HL-60 (cell line): ENCODE results near the gene BAZ1A.

Source experiments
- GABPA ChIP-seq: IDR thresholded peaks from 2 replicates; pipeline ENCODE4 v1.6.1; 2012; ENCODE audit warnings: low read depth
- POLR2AphosphoS5 ChIP-seq: IDR thresholded peaks from 2 replicates; pipeline ENCODE4 v1.6.1; 2012; ENCODE audit warnings: low read depth
- SPI1 ChIP-seq: IDR thresholded peaks from 2 replicates; pipeline ENCODE4 v1.6.1; 2012; ENCODE audit warnings: low read depth, mild to moderate bottlenecking, borderline replicate concordance
- TF ChIP-seq, protein P1 (sequence below): IDR thresholded peaks from 2 replicates; pipeline ENCODE4 v1.6.1; 2012; ENCODE audit warnings: low read depth; ENCODE audit not compliant: insufficient replicate concordance
- TF ChIP-seq, protein P2 (sequence below): IDR thresholded peaks from one replicate; pipeline ENCODE4 v1.5.1; 2011; ENCODE audit warnings: low read length, control low read depth, inconsistent platforms; ENCODE audit not compliant: insufficient read depth

DNA sequence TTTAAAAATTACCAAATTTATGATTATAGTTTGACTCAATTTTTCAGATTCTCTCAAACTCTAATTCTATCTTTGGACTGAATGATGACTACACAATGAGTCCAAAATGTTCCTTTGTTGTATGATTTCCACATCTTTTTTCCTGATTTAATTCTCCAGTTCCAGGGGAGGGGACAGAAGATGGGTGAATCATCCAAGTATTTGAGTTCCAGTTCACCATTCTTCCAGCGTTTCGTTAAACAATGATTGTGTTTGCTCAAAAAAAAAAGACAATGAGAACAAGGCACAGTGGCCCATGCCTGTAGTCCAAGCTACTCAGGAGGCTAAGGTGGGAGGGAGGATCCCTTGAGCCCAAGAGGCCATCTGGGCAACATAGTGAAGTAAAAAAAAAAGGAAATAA is 23.8 kb downstream of the BAZ1A start:
- TF ChIP-seq, protein P1, sequence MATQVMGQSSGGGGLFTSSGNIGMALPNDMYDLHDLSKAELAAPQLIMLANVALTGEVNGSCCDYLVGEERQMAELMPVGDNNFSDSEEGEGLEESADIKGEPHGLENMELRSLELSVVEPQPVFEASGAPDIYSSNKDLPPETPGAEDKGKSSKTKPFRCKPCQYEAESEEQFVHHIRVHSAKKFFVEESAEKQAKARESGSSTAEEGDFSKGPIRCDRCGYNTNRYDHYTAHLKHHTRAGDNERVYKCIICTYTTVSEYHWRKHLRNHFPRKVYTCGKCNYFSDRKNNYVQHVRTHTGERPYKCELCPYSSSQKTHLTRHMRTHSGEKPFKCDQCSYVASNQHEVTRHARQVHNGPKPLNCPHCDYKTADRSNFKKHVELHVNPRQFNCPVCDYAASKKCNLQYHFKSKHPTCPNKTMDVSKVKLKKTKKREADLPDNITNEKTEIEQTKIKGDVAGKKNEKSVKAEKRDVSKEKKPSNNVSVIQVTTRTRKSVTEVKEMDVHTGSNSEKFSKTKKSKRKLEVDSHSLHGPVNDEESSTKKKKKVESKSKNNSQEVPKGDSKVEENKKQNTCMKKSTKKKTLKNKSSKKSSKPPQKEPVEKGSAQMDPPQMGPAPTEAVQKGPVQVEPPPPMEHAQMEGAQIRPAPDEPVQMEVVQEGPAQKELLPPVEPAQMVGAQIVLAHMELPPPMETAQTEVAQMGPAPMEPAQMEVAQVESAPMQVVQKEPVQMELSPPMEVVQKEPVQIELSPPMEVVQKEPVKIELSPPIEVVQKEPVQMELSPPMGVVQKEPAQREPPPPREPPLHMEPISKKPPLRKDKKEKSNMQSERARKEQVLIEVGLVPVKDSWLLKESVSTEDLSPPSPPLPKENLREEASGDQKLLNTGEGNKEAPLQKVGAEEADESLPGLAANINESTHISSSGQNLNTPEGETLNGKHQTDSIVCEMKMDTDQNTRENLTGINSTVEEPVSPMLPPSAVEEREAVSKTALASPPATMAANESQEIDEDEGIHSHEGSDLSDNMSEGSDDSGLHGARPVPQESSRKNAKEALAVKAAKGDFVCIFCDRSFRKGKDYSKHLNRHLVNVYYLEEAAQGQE: no peak
- TF ChIP-seq, protein P2, sequence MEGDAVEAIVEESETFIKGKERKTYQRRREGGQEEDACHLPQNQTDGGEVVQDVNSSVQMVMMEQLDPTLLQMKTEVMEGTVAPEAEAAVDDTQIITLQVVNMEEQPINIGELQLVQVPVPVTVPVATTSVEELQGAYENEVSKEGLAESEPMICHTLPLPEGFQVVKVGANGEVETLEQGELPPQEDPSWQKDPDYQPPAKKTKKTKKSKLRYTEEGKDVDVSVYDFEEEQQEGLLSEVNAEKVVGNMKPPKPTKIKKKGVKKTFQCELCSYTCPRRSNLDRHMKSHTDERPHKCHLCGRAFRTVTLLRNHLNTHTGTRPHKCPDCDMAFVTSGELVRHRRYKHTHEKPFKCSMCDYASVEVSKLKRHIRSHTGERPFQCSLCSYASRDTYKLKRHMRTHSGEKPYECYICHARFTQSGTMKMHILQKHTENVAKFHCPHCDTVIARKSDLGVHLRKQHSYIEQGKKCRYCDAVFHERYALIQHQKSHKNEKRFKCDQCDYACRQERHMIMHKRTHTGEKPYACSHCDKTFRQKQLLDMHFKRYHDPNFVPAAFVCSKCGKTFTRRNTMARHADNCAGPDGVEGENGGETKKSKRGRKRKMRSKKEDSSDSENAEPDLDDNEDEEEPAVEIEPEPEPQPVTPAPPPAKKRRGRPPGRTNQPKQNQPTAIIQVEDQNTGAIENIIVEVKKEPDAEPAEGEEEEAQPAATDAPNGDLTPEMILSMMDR: no peak
- TF ChIP-seq SPI1: no peak
- no peak for TF ChIP-seq POLR2AphosphoS5
- no peak for TF ChIP-seq GABPA
